KBM-7 (cell line): ENCODE results near the gene CXCL3.

ENCODE experiments used
- DNase-seq: peaks from one replicate; pipeline ENCODE4 v3.0.0-alpha.2; 2015
- in situ Hi-C: fragments of 300-500 bp; cut with MboI; formaldehyde crosslinking; loops from 2 replicates; pipeline ENCODE4 v1.14.3; 2020; ENCODE audit warnings: low sequenced_read_pairs, low pct_unique_long_range_greater_than_20kb, mixed read lengths

Gene CXCL3

GRCh38 chr4:74021601-74022000, 16.9 kb downstream of the CXCL3 start:
- no peak for DNase-seq
- in situ Hi-C loops, result no loop called here

DNA sequence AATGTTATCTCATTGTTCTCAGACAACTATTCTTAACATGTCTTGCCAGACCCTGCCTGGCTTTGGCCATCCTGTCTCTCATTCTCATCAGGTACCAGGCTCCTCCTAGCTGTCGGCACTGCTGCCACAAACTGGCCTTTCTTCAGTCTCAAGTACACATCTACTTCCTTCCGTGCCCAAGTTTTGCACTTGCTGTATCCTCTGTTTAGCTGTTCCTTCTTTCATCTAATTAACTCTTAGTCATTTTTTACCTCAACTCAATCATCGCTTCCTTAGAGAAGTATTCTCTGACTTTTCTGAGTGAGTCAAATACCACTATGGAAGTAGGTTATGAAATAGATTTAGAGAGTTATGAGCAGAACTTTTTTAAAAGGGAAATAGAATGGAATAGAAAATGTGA, 19.7 kb downstream of the CXCL3 start:
- in situ Hi-C loops, result no loop called here

GRCh38 chr4:74018116-74018515, 20.4 kb downstream of the CXCL3 start:
- DNase-seq, result no peak

More for the DNA sequence above, 19.7 kb downstream of the CXCL3 start:
- DNase-seq, result peak; percentile 24

DNA sequence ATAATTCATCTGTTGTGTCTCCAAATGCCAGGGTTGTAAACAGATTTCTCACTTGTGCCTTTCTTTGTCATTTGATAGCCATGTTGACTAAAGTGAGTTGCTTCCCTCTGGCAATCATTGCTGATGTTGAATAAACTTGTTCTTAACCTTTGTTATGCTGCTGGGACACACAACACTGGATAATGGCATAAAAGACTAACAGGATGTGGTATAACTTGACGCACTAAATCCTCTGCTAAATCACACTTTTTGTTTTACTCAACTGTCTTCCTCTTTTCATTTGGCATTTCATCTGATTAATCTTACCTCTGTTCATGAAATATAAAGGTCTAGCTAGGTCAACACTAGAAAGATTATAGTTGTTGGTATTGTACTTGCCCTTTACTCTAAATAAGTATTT, 22.4 kb downstream of the CXCL3 start:
- in situ Hi-C loops, result no loop called here
- peak; percentile 14 for DNase-seq

More at GRCh38 chr4:74018116-74018515, 20.4 kb downstream of the CXCL3 start:
- in situ Hi-C loops, result no loop called here

GRCh38 chr4:74015126-74015780, 23.2 kb downstream of the CXCL3 start:
- in situ Hi-C loops, result no loop called here
- no peak for DNase-seq

DNA sequence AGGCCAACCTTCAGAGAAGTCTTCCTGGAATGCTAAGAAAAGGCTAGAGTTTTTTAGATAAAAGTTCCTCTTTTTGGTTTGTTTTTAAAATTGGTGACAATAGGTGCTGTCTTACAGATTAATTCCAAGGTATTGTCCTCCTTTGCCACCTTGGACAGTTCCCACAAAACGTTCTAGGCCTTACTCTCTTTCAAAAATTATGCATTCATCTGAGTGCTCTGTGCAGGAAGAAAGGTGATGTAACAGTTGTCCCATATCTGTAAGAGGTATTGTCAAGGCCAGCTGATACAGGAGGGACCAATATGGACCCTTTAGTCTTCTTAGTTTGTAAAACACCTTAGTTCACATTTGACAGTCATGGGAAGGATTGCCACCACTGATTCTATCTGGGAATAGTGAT, 24.2 kb downstream of the CXCL3 start:
- in situ Hi-C loops, result no loop called here
- DNase-seq, result peak; percentile 6

DNA sequence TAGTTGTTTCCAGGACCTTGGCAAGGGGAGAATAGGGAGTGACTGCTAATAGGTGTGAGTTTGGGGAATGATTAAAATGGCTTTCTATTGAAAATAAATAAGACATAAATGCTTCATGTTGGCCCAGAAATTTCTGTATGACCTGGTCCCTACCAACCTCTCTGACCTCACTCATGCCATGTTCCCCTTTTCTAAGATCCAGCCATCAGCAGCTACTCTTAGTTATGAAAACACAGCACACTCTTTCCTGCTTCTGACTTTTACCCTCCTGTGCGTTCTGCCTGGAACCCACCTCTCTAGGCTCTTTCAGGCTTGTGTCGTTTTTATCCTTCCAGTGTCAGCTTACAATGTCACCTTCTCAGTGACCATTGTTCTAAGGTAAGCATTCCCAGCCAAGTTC, 25.2 kb downstream of the CXCL3 start:
- in situ Hi-C loops, result no loop called here
- no peak for DNase-seq

GRCh38 chr4:74012130-74012529, 26.4 kb downstream of the CXCL3 start:
- DNase-seq, result no peak
- in situ Hi-C loops, result no loop called here

GRCh38 chr4:74009307-74009706, 29.2 kb downstream of the CXCL3 start:
- no peak for DNase-seq
- in situ Hi-C loops, result no loop called here

DNA sequence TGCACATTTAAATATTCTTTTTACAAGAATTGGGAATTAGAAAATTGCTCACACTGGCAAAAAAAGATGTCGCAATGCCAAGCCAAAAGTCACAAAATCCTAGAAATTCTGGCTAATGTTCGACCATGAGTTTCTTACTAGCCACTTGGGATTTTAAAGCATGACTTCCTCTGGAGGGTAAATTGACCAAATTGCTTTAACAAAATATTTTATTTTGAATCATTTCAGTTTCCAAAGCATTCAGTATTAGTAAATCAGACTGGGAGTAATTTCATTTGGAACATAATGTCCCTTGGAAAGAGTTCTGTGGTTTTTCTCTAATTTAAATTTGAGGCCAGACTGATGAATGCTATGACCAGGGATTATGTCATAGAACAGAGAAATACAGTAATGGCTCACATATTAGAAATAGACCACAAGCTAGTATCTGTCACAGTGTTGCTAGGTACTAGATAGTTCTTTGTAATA, 32.4 kb downstream of the CXCL3 start:
- DNase-seq, result no peak
- in situ Hi-C loops, result no loop called here

- in situ Hi-C loops, result no loop called here
- no peak for DNase-seq
These were observed 33.0 kb downstream of the CXCL3 start for GRCh38 chr4:74005528-74005927.

DNA sequence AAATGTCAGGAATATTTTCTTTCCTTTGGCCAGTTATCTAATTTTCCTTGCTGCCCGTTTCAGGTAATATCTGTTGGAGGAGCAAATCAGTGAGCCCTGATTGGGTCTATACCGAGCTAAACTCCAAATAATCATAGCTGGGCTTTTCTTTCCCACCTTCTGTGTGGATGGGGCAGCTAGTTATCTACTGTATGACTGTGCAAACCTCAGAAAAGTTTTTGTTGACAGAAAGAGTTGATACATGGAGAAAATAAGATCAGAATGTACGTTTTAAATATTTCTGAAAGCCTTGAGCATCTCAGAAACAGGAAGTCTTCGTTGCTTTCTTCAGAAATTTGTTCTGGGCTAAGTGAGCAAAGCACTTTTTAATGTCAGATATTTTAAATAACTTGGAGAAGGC, 33.8 kb downstream of the CXCL3 start:
- in situ Hi-C loops, result no loop called here
- no peak for DNase-seq

DNA sequence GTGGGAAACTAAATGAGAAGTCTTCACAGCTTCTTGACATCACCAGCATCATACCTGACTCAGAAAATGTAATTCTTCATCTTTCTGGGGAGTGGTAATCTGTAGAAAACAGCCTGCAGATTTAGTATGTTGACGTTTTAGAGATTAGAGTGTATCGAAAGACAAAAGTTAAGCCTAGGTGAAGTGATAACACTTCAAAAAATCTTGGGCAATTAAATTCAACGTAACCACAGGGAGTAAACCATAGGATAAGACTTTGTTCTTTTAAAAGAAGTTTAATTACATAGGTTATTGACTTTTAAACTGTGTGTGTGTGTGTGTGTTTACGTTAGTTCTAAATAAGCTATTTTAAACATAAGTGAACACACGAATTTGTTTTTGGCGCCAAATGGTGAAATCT, 38.2 kb downstream of the CXCL3 start:
- DNase-seq, result no peak
- in situ Hi-C loops, result no loop called here

DNA sequence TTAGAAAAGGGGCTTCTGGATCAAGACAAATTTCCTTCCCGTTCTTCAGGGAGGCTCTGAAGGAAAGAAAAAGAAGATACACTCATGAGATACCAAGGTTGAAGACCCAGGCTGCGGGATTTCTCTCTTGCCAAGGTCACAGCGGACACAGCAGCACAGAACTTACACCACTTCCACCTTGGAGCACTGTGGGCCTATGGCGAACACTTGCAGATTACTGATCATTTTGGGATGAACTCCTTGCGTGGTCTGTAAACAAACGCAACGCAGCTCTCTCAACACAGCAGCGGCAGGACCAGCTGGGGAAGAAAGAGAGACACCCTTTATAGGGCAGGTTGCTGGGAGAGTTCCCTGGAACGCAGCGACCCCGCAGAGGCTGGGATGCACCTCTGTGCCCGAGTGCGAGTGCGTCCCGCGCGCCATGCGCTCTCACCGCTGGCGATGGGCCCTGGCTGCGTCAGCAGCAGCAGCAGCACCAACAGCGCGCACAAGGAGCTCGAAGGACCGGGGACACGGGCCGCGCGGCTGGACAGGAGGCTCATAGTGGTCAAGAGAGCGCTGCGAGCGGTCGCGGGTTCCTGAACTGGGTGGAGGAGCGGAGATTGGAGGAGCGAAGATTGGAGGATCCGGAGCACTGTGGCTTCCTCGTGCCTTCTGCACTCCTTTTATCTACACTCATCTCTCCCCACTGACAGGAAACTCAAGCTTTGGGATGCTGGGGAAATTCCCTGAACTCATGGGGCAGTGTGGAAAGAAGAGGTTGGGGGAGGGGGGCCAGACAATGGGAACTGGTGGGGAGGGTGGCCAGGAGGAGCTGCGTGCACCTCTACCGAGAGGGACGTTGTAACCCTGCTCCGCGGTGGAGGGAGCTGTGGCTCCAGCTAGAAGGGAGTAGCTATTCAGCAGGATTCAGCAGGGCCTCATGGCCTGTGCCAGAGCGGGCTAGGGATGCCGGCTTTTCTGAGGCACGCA, 40.2 kb downstream of the CXCL3 start, which contains the start of gene CXCL5:
CXCL5 (minus strand) TSS at position 638 of the 972 bp plus-strand sequence; CDS start at position 542, 96 bp downstream.
- no peak for DNase-seq
- in situ Hi-C loops, result no loop called here

- in situ Hi-C loops, result no loop called here
- DNase-seq, result no peak
These were observed 46.4 kb downstream of the CXCL3 start for GRCh38 chr4:73992050-73992449.

DNA sequence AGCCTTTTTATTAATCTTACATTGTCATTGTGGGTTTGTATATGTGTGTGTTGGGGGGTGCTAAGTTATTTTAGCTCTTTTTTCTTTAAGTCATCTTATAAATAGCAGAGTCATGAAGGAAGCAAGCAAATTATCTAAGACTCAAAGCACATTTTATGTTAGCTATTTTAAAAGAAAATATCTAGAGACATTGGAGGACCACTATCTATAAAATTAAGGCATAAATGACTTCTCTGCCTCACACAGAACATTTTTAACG, 46.8 kb downstream of the CXCL3 start:
- DNase-seq, result no peak
- in situ Hi-C loops, result no loop called here

- DNase-seq, result no peak
- in situ Hi-C loops, result no loop called here
These were observed 47.3 kb downstream of the CXCL3 start for GRCh38 chr4:73990988-73991741.

GRCh38 chr4:73989928-73990327, 48.6 kb downstream of the CXCL3 start:
- in situ Hi-C loops, result no loop called here
- no peak for DNase-seq

- in situ Hi-C loops, result no loop called here
- no peak for DNase-seq
These were observed 49.5 kb downstream of the CXCL3 start for GRCh38 chr4:73989031-73989430.

- in situ Hi-C loops, result no loop called here
- peak; percentile 9 for DNase-seq
These were observed 50.4 kb downstream of the CXCL3 start, which contains the start of gene PPBP for GRCh38 chr4:73988061-73988460. PPBP (minus strand) TSS chr4:73988190; CDS start chr4:73988103, 87 bp downstream.
